Measurements from ENCODE around the gene FANCC. TPM values are rescaled to one million over a fixed set of nuclear protein-coding genes. Genes with fewer than 3 reads are reported as not detected.

Gene FANCC
- total RNA-seq, 1 experiment from 2014 or later = 19.4 TPM

GRCh38 chr9:95277509-95277908 is 40.0 kb downstream of the FANCC start:
- Histone ChIP-seq H4K20me1 (ENCODE audit: insufficient read depth) (no peaks in the 10 kb centered on the region), H3K9ac (ENCODE audit: low read length) (no peak overlapping the region), H2AFZ (ENCODE audit: low read depth, low read length, poor library complexity, severe bottlenecking) (no peak overlapping the region), H3K9me2 (ENCODE audit: insufficient read depth) (no peaks in the 10 kb centered on the region), H3K27me3 (ENCODE audit: insufficient read depth, low read length) (no peaks in the 10 kb centered on the region), H3K4me3 (replicated peaks in 1 of 2; ENCODE audit: low read depth in 1 of 2, low read length in 2 of 2) (no peak overlapping the region), H3K27ac (ENCODE audit: low read depth, low read length) (no peak overlapping the region), H3K79me2 (ENCODE audit: insufficient read depth, low read length) (peaks cover 9% of the 10 kb centered on the region; the same call in 1 of the 2 replicates), H3K4me2 (ENCODE audit: low read length) (no peak overlapping the region), H3K36me3 (ENCODE audit: control insufficient read depth in 1 of 2, insufficient read depth in 2 of 2, low read length in 2 of 2) (no peaks in the 10 kb centered on the region), H3K9me3 (ENCODE audit: control insufficient read depth in 1 of 2, insufficient read depth in 1 of 2, low read depth in 1 of 2, low read length in 2 of 2) (no peaks in the 10 kb centered on the region), H3K4me1 (ENCODE audit: control insufficient read depth in 1 of 2, insufficient read depth in 2 of 2, low read length in 2 of 2) (no peaks in the 10 kb centered on the region)
- TF ChIP-seq, protein P1, sequence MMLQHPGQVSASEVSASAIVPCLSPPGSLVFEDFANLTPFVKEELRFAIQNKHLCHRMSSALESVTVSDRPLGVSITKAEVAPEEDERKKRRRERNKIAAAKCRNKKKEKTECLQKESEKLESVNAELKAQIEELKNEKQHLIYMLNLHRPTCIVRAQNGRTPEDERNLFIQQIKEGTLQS (IDR thresholded peaks at IDR 0.05) = no peak
- no peak for TF ChIP-seq FOSL1 (IDR thresholded peaks at IDR 0.05; ENCODE audit: low read depth)
- no peak for TF ChIP-seq JUND (IDR thresholded peaks at IDR 0.05)
- TF ChIP-seq SIN3A (IDR thresholded peaks at IDR 0.05; ENCODE audit: low read depth) = no peak
- no peak for TF ChIP-seq ZNF274 (IDR thresholded peaks at IDR 0.05; ENCODE audit: low read depth, low read length)
- no peak for TF ChIP-seq RAD21 (IDR thresholded peaks at IDR 0.05; ENCODE audit: low read depth)
- CTCF ChIA-PET = no interaction called here
- ATAC-seq (no peak), DNase-seq (ENCODE audit: low read depth, low spot score) (no peak)
- intact Hi-C loops (cut with micrococcal nuclease) = no loop called here
- POLR2A ChIA-PET = no interaction called here
- RAD21 ChIA-PET (ENCODE audit: low non-redundant PET in 1 of 2, low total read pairs in 2 of 2, uncharacterized antibody in 2 of 2, unreplicated experiment in 2 of 2) = no interaction called here
- BruUV-seq (replicated peaks) = no TSS peak

DNA sequence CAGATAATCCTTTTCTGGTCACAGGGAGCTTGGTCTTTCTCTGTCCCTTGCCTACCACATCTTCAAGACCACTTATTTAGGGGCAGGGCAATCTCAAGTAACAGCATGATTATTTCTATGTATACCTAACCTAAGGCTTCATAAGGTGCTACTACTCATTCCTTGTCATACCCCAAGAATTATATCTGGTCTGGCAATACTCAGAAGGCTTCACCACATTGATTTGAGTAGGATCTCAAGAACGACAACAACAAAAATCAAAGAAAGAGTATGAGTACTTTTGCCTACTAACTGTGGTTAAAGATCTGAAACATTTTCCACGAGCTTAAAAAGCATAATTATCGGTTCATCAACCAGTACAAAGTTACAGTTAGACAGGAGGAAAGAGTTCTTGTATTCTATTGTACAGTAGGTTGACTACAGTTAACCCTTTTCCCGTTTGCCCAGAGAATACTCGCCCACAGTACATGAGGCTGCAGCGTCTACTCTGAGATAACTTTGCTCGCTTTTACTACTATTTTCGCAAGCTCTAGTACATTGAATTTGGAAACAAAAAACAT is 41.0 kb downstream of the FANCC start:
- intact Hi-C loops (cut with micrococcal nuclease) = no loop called here
- ChIA-PET POLR2A (no interaction called here), RAD21 (ENCODE audit: low non-redundant PET in 1 of 2, low total read pairs in 2 of 2, uncharacterized antibody in 2 of 2, unreplicated experiment in 2 of 2) (no interaction called here), CTCF (no interaction called here)
- Histone ChIP-seq H3K27me3 (ENCODE audit: insufficient read depth, low read length) (no peaks in the 10 kb centered on the region), H4K20me1 (ENCODE audit: insufficient read depth) (no peaks in the 10 kb centered on the region), H2AFZ (ENCODE audit: low read depth, low read length, poor library complexity, severe bottlenecking) (no peak overlapping the region), H3K4me2 (ENCODE audit: low read length) (no peak overlapping the region), H3K9me3 (ENCODE audit: control insufficient read depth in 1 of 2, insufficient read depth in 1 of 2, low read depth in 1 of 2, low read length in 2 of 2) (no peaks in the 10 kb centered on the region), H3K9me2 (ENCODE audit: insufficient read depth) (no peaks in the 10 kb centered on the region), H3K4me3 (replicated peaks in 1 of 2; ENCODE audit: low read depth in 1 of 2, low read length in 2 of 2) (no peak overlapping the region), H3K27ac (ENCODE audit: low read depth, low read length) (no peak overlapping the region), H3K79me2 (ENCODE audit: insufficient read depth, low read length) (peaks cover 9% of the 10 kb centered on the region; the same call in 1 of the 2 replicates), H3K9ac (ENCODE audit: low read length) (no peak overlapping the region), H3K36me3 (ENCODE audit: control insufficient read depth in 1 of 2, insufficient read depth in 2 of 2, low read length in 2 of 2) (no peaks in the 10 kb centered on the region), H3K4me1 (ENCODE audit: control insufficient read depth in 1 of 2, insufficient read depth in 2 of 2, low read length in 2 of 2) (no peaks in the 10 kb centered on the region)
- TF ChIP-seq EZH2 (IDR thresholded peaks at IDR 0.05) = no peak
- TF ChIP-seq ZFX (IDR thresholded peaks at IDR 0.05) = no peak
- TF ChIP-seq CBX3 (IDR thresholded peaks at IDR 0.05; ENCODE audit: low read depth) = no peak
- no peak for TF ChIP-seq FOSL1 (IDR thresholded peaks at IDR 0.05; ENCODE audit: low read depth)
- TF ChIP-seq TCF7L2 (IDR thresholded peaks at IDR 0.05; ENCODE audit: borderline replicate concordance, extremely low read depth, insufficient read depth, insufficient read length) = no peak
- TF ChIP-seq RAD21 (IDR thresholded peaks at IDR 0.05; ENCODE audit: low read depth) = no peak
- no peak for TF ChIP-seq SP1 (IDR thresholded peaks at IDR 0.05; ENCODE audit: low read depth)
- no peak for TF ChIP-seq YY1 (IDR thresholded peaks at IDR 0.05; ENCODE audit: extremely low read depth, insufficient replicate concordance, low read depth, low read length)
- TF ChIP-seq SIN3A (IDR thresholded peaks at IDR 0.05; ENCODE audit: low read depth) = no peak
- no peak for TF ChIP-seq MAX (IDR thresholded peaks at IDR 0.05)
- no peak for TF ChIP-seq EZH2phosphoT487 (IDR thresholded peaks at IDR 0.05; ENCODE audit: borderline replicate concordance)
- TF ChIP-seq POLR2AphosphoS5 (IDR thresholded peaks at IDR 0.05; ENCODE audit: low read depth, low read length) = no peak
- TF ChIP-seq, protein P2, sequence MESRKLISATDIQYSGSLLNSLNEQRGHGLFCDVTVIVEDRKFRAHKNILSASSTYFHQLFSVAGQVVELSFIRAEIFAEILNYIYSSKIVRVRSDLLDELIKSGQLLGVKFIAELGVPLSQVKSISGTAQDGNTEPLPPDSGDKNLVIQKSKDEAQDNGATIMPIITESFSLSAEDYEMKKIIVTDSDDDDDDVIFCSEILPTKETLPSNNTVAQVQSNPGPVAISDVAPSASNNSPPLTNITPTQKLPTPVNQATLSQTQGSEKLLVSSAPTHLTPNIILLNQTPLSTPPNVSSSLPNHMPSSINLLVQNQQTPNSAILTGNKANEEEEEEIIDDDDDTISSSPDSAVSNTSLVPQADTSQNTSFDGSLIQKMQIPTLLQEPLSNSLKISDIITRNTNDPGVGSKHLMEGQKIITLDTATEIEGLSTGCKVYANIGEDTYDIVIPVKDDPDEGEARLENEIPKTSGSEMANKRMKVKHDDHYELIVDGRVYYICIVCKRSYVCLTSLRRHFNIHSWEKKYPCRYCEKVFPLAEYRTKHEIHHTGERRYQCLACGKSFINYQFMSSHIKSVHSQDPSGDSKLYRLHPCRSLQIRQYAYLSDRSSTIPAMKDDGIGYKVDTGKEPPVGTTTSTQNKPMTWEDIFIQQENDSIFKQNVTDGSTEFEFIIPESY (IDR thresholded peaks at IDR 0.05; ENCODE audit: extremely low read depth, insufficient replicate concordance, low read length) = no peak
- no peak for TF ChIP-seq EGR1 (IDR thresholded peaks at IDR 0.05; ENCODE audit: low read depth)
- TF ChIP-seq ZNF274 (IDR thresholded peaks at IDR 0.05; ENCODE audit: low read depth, low read length) = no peak
- TF ChIP-seq, protein P1 (IDR thresholded peaks at IDR 0.05) = no peak
- TF ChIP-seq POLR2A (IDR thresholded peaks at IDR 0.05; ENCODE audit: borderline replicate concordance, extremely low read depth, insufficient read depth, insufficient read length) = no peak
- no TSS peak for BruUV-seq (replicated peaks)
- ATAC-seq (no peak), DNase-seq (ENCODE audit: low read depth, low spot score) (no peak)
